Skin of body (tissue), 2 donors: Measurements from ENCODE around the gene SPINDOC. TPM values are rescaled to one million over a fixed set of nuclear protein-coding genes. Genes with fewer than 3 reads are reported as not detected.
A peak's percentile ranks its signal among the peaks of the same experiment; 100 is the strongest.

Experiments
- DNase-seq: peaks from one replicate; lab custom pipeline; 2025; lab: John Stamatoyannopoulos, UW
- total RNA-seq: library from RNA; depleted of rRNA; stranded (reverse); fragments of >200 nt; gene quantifications from one replicate; pipeline ENCODE4 v1.2.3, GENCODE V29; 2014

SPINDOC gene
- total RNA-seq, 1 donor from 2014 or later, result 5.3 TPM

GRCh38 chr11:63832336-63832735 is 19.1 kb downstream of the SPINDOC start:
- no peak for DNase-seq

- no peak for DNase-seq
Observed at GRCh38 chr11:63833048-63833447, 19.8 kb downstream of the SPINDOC start.

- DNase-seq, result no peak
Observed at GRCh38 chr11:63834535-63835157, 21.4 kb downstream of the SPINDOC start.

- no peak for DNase-seq
Observed at GRCh38 chr11:63835158-63835545, 21.9 kb downstream of the SPINDOC start.

- DNase-seq, result peak; percentile 54
Observed at GRCh38 chr11:63837027-63837688, 23.9 kb downstream of the SPINDOC start.

- no peak for DNase-seq
Observed at GRCh38 chr11:63837739-63838138, 24.5 kb downstream of the SPINDOC start.

GRCh38 chr11:63838150-63838677 is 25.0 kb downstream of the SPINDOC start:
- DNase-seq, result no peak

GRCh38 chr11:63838678-63839507 is 25.6 kb downstream of the SPINDOC start, which contains the start of gene MARK2:
Gene MARK2, plus strand, starts transcription at chr11:63839110. Its CDS starts 397 bp downstream, at chr11:63839507.
- peak; percentile 99 for DNase-seq

- no peak for DNase-seq
Observed at GRCh38 chr11:63839508-63840355, 26.5 kb downstream of the SPINDOC start.

- no peak for DNase-seq
Observed at GRCh38 chr11:63840356-63841060, 27.3 kb downstream of the SPINDOC start.

- DNase-seq, result peak; percentile 52
Observed at GRCh38 chr11:63841554-63841953, 28.3 kb downstream of the SPINDOC start.

- no peak for DNase-seq
Observed at GRCh38 chr11:63843041-63843440, 29.8 kb downstream of the SPINDOC start.

- DNase-seq, result no peak
Observed at GRCh38 chr11:63844836-63845235, 31.6 kb downstream of the SPINDOC start.

- no peak for DNase-seq
Observed at GRCh38 chr11:63845303-63845702, 32.0 kb downstream of the SPINDOC start.

- DNase-seq, result no peak
Observed at GRCh38 chr11:63845911-63846310, 32.7 kb downstream of the SPINDOC start.

- no peak for DNase-seq
Observed at GRCh38 chr11:63846897-63847296, 33.6 kb downstream of the SPINDOC start.

- DNase-seq, result no peak
Observed at GRCh38 chr11:63847363-63847762, 34.1 kb downstream of the SPINDOC start.

- DNase-seq, result no peak
Observed at GRCh38 chr11:63849691-63850090, 36.4 kb downstream of the SPINDOC start.

- DNase-seq, result no peak
Observed at GRCh38 chr11:63850920-63851319, 37.7 kb downstream of the SPINDOC start.

- no peak for DNase-seq
Observed at GRCh38 chr11:63851364-63851763, 38.1 kb downstream of the SPINDOC start.
